HG02798 (cell line): Measurements from ENCODE around the gene GPR42.

Source experiments
- ATAC-seq: cut with Tn5 transposase; IDR thresholded peaks from one replicate; pipeline ENCODE4 v1.9.1; 2021; ENCODE audit warnings: mild to moderate bottlenecking; ENCODE audit not compliant: unreplicated experiment, poor library complexity

GPR42 gene

GRCh38 chr19:35417713-35418534, 47.1 kb downstream of the GPR42 start:
- no peak for ATAC-seq

- ATAC-seq: no peak
Observed at GRCh38 chr19:35419046-35419445, 48.2 kb downstream of the GPR42 start.

DNA sequence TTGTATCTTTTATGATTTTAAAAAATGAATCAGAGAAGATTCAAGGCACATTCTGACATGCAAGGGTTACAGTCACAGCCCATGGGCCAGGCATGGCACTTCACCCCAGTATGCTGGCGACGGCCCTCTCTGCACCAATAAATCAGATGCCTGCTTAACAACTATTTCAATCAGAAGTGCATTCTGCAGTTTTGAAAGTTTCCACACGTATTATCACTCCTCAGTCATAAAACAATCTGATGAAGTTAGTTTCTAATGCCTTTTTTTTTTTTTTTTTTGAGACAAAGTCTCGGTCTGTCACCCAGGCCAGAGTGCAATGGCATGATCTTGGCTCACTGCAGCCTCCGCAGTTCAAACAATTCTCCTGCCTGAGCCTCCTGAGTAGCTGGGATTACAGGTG, 48.9 kb downstream of the GPR42 start:
- ATAC-seq: no peak

DNA sequence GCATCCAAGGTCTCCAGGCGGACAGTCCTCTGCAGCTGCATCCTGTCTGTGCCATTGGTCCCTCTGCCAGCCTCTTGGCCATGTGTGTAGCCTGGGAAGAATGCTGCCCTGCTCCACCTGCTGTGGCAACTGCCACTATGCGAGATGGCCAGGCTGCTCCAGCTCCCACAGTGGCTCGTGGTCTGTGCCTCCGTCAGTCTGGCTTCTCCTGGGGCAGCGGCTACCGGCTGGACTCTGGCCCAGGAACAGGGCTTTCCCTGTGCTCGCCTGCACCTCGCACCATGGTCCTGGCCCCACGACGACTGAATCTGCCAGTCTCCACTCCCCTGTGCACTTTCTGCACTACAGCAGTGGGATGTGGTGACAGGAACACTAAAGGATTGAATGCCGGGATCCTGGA, 50.5 kb downstream of the GPR42 start:
- no peak for ATAC-seq
